ENCODE measurements around the gene CERS1.

Gene CERS1

GRCh38 chr19:18853755-18854427 is 42.1 kb downstream of the CERS1 start:
- DNase-seq = no peak

- DNase-seq = no peak
These were observed 43.3 kb downstream of the CERS1 start for GRCh38 chr19:18852648-18853047.

GRCh38 chr19:18851673-18852325 is 44.2 kb downstream of the CERS1 start:
- DNase-seq = no peak

- DNase-seq = no peak
These were observed 45.2 kb downstream of the CERS1 start for GRCh38 chr19:18850471-18851375.

DNA sequence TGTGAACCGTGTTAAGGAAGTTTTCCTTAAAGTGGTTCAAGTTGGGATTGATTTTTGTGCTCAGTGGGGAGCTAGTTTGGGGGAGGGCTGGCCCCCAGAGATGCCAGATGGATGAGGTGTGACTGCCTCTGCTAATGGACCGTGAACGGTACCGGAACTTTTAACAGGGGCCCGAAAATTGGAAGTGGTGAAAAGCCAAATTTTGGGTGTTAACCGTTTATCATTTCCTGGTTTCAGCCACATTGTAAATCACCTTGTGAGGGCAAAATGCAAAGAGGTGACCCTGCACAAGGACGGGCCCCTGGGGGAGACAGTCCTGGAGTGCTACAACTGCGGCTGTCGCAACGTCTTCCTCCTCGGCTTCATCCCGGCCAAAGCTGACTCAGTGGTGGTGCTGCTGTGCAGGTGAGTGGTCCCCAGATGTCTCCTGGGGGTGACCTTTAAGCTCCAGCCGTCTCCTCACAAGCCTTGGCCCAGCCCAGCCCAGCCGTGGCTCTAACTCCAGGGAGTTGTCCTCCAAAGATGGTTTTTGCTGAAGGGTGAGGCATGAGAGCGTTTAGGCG is 46.0 kb downstream of the CERS1 start:
- DNase-seq = no peak

DNA sequence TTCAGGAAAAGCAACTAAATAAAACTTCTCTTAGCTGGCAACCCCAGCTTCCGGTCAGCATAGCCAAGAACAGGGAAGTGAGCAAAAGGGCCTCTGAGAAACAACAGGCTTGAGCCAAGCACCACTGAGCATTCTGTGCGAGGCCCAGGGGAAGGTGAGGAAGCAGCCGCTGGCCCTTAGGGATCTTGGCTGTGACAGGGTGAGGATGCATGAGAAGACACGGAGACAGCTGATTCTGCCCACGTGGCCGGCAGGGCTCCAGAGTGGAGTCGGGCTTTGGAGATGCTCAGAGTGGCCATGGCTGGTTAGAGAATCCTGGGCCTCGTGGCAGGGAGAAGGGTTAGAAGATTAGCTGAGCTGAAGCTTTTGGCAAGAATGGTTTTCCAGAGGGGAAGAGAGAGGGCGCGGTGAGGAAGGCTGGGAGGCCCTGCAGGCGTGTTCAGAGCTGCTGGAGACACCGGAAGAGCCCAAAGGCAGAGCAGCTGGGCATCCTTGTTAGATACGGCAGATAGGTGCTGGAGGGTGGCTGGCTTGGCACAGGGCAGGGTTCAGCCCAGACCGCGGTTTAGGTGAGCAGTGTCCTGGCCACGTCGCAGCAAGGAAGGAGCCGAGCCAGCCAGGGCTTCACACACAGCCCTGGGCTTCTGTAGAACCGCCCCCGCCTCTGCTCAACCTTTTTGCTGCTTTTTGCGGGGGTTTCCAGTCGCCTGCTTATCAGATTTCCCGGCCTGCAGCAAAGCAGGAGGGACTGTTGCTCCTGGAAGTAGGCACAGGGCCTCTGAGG is 46.9 kb downstream of the CERS1 start:
- peak; percentile 73 to 75 for DNase-seq

DNA sequence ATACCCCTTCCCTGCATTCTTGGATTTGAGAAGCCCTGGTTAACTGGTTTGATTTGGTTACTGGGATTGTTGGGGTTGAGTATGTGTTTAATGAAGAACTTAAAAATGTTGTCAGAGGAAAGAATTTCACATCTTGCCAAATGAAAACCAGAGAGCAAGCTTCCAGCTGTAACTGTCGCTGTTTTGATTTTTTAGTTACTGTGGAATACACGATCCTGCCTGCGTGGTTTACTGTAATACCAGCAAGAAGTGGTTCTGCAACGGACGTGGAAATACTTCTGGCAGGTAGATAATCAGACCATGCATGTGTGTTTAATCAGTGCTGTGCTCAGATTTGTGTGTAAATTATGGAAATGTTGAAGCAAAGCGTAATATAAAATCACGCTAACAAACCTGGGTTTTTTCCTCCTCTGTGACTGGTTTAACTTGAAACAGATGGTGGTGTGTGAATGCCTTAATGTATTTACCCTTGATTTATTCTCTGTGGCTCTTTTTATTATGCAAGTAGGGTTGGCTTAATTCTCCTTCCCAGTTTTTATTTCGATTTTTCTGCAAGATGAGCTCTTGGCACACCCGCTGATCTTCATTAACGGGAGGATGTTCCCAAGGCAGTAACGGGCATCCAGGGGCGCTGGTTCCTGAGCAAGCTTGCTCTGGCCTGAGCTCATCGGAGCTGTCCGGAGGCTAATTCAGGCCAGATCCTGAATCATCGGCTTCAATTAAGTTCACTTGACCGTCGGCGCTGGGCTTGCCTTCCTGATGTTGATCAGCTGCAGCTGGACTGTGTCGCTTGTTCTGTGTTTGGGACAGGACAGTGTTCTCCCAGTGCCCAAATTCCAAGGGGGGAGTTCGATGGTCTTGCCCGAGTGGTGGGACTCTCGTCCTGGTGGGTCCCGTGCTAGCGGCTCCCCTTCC is 48.2 kb downstream of the CERS1 start:
- DNase-seq = no peak

DNA sequence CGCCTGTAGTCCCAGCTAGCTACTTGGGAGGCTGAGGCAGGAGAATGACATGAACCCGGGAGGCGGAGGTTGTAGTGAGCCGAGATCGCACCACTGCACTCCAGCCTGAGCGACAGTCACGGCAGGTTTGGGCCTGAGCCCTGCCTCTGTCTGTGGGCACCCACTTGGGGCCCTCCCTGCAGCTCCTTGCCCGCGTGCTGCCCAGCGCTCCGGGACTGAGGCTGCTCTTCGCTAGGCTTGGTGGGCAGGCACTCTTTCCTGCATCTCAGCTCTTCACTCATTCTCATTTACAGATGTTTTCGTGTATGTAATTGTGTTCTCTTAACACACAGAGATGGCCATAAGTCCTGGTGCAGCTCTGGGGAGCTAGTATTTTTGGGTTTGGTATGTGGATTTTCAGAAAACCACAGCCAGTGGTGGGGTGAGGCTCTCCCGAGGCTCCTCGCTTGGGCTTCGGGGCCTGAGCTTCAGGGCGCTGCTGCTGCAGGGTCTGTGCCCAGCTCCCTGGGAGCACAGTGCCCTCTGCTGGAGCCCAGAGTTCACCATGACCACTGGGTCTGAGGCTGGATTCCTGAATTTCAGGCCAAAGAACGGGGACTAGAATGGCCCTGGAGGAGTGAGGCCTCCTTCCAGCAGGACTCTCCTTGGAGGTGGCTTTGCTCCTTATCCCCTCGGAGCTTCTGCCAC is 49.0 kb downstream of the CERS1 start:
- DNase-seq = peak; percentile 48 to 75

GRCh38 chr19:18845961-18846360 is 50.0 kb downstream of the CERS1 start:
- no peak for DNase-seq

DNA sequence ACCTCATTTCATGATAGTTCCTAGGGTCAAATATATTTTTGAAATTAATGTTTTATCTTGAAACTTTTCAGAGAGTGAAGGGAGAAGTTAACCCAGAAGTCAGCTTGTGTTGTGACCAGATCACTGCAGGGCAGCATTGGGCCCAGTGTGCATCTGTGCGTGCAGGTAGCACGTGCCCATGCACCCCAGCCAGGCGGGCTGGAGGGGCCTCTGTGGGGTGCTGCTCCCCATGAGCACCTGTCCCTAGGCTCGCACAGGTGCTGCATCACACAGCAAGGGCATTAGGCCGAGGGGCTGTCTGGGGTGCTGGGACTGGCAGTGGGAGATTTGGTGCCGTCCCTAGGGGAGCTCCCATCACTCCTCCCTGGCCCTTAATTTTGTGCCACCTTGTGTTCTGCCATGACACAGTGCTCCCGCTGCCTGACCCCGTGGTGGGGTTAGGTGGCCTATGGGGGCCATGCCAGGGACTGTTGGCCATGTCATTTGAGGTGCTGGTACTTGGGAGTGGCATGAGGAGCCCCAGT is 51.1 kb downstream of the CERS1 start:
- no peak for DNase-seq

DNA sequence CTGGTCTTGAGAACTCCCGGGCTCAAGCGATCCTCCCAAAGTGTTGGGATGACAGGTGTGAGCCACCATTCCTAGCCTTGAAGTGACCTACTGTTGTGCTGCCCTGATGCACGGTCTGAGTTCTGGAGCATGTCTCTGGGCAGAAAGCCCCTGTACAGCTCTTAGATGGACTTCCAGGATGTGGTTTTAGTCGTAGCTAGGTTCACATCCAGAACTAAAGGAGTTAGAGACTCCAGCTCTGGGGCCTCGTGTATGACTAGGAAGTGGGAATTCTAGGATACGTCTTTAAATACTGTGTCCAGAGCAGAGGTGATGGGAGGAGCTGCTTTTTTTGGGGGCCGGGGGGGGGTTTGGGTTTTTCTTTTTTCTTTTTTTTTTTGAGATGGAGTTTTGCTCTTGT is 52.0 kb downstream of the CERS1 start:
- no peak for DNase-seq

GRCh38 chr19:18842166-18842565 is 53.8 kb downstream of the CERS1 start:
- no peak for DNase-seq

- DNase-seq = no peak
These were observed 54.6 kb downstream of the CERS1 start for GRCh38 chr19:18841400-18841799.

DNA sequence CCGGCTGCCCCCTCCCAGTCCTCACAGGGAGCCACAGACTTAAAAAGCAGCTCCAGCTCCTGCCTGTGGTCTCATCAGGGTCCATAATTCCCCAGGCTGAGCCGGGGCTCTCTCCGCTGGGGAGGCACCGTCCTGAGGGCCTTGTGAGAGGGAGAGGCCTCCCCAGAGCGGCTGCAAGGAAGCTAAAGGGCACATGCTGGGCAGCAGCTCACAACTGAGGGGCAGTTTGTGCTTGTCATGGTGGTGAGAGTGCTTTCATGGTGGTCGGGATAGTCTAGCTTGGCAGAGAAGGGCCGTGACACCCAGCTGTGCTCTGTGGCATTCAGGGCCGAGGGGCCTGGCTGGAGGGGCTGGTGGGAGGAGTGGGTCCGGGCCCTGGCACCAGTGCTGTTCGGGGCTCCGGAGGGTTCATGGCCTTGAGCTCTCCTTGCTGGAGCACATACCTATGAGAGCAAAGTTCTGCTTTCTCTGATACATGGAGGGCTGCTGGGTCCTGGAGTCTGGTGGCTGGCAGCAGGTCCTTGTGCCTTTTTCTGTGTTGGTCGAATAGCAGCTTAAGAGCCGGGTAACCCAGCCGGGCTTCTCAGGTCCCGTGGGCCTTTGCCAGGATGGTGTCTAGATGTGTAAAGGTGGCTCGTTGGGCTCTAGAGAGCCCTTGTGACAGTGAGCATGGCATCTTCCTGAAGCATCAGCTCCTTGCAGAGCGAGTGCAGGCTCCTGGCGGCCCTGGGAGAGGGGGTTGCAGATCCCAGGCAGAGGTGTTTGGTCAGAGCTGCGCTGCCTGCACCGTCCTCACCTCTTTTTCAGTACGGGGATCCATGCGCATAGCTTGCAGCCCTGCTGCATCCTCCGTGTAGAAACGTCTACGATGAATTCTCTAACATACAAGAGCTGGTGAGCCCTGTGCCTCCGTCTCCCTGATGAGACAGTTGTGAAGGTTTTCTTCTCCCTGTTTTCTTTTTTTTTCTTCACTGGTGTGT is 55.4 kb downstream of the CERS1 start:
- no peak for DNase-seq

- DNase-seq = no peak
These were observed 56.3 kb downstream of the CERS1 start for GRCh38 chr19:18839465-18840287.

DNA sequence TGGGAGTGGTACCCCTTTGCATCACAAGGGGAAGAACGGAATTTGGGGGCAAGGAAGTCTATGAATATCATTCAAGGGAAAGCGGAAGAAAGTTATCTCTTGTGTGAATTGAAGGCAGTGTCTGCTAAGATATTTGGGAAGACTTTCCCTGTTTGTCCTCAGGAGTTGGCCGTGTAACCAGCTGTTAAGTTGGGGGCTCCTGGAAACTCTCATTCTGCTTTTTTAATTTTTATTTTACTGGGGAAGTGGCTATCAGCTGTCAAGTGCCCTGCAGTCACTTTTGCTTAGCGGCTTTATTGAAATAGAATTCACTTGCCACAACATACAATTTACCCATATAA is 61.3 kb downstream of the CERS1 start:
- DNase-seq = no peak

- DNase-seq = no peak
These were observed 61.9 kb downstream of the CERS1 start for GRCh38 chr19:18833849-18834643.

DNA sequence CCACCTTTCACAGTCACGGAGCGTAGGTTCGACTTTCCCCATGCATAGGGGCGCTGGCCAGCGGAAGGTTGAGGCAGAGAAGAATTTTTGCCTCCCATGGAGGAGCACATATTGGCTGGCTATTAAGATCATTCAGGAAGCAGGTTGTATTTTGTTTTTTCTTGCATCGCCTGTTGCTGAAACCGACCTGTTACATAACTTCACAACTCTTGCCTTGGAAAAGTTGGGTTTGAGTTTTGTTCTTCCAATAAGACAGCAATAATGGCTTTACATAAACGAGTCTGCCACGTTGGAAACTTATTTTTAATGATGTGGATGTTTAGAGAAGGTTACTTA is 62.8 kb downstream of the CERS1 start:
- DNase-seq = no peak

Data from inflammatory macrophage treated with lipopolysaccharide for 1 hour (primary cell).